ENCODE data around the gene RANGAP1. TPM values are rescaled to one million over a fixed set of nuclear protein-coding genes. Genes with fewer than 3 reads are reported as not detected.

RANGAP1 gene
- total and polyA plus RNA-seq, 3 donors from 2014 or later = 212 to 319 (median 277) TPM

DNA sequence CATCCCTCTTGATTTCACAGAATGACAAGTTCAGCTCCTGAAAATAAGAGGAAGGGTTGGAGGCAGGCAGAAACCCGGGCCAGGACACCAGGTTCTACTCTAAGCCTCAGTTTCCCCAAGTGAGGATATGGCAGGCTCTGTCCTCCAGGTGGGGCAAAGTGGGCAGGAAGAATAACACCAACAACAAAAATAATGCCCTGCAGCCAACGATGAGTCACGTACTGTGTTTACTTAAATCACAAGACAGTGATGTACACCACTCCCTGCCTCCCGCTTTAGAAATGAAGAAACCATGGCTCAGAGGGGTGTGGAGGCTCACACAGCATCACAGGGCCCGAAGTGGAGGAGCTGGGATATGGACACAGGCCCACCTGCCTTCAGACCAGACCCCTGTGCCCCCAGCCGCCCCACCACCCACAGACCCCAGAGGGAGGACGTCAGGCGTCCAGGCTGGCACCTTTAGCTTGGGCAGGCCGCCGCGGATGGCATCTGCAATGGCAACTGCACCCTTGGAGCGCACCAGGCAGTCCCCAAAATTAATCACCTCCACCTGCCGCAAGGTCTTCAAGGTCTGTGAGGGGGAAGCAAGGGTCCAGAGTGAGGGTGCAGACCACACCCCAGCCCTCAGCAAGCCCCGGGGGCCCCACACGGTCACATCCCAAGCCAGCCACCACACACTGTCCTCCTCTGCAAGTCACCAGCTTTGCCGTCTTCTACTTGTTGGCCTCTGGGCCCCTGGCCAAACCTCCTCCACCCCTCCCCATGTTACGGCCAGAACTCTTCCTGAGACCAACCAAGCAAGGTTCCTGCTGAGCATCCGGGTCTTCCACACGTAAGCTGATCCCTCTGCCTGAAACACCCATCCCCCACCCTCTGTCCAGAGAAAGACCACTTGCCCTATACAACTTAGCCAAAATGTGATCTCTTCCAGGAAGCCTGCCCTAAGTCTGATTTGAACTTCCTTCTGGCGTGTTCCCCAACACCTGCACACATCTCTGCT is 29.4 kb downstream of the RANGAP1 start:
- WGBS, 2 donors = 79 to 87% methylated on average over 10 to 20 of the region's 20 CpGs

DNA sequence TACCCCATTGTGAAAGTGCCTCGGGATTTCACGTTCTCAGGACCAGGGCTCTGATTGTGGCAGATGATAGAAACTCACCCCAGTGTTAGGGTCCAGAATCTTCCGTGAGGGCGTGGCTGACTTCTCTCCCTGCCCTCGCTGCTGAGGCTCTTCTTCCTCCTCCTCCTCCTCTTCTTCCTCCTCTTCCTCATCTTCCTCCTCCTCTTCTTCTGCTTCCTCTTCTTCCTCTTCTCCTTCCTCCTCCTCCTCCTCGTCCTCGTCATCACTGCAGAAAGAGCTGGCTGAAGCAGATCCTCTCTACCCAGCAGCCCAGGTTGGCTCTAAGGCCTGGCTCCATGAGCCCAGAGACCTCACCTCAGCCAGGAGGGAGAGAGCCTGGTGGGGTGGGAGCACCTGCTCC is 31.8 kb downstream of the RANGAP1 start:
- TF ChIP-seq POLR2A (IDR thresholded peaks at IDR 0.05) (no peak), CTCF (IDR thresholded peaks at IDR 0.05) (no peak)
- Histone ChIP-seq H3K4me3 (no peak overlapping the region), H3K27ac (no peak overlapping the region), H3K27me3 (no peaks in the 10 kb centered on the region), H3K36me3 (ENCODE audit: low read depth, missing control alignments) (no peaks in the 10 kb centered on the region), H3K4me1 (no peaks in the 10 kb centered on the region), H3K9me3 (no peaks in the 10 kb centered on the region)
- intact Hi-C loops (cut with DNase I; ENCODE audit: low total_unique reads) = no loop called here
- DNase-seq = no peak
- WGBS, 2 donors = 89 to 95% methylated on average over 7 of the region's 7 CpGs

More for the DNA sequence above, 29.4 kb downstream of the RANGAP1 start:
- intact Hi-C loops (cut with DNase I; ENCODE audit: low total_unique reads) = no loop called here
- no peaks in the 10 kb centered on the region for H3K4me1 ChIP-seq
- H3K9me3 ChIP-seq = no peaks in the 10 kb centered on the region
- no peak for DNase-seq
- no peaks in the 10 kb centered on the region for H3K36me3 ChIP-seq (ENCODE audit: low read depth, missing control alignments)
- TF ChIP-seq CTCF (IDR thresholded peaks at IDR 0.05) (no peak), POLR2A (IDR thresholded peaks at IDR 0.05) (no peak)
- no peaks in the 10 kb centered on the region for H3K27me3 ChIP-seq
- H3K4me3 ChIP-seq = no peak overlapping the region
- no peak overlapping the region for H3K27ac ChIP-seq

DNA sequence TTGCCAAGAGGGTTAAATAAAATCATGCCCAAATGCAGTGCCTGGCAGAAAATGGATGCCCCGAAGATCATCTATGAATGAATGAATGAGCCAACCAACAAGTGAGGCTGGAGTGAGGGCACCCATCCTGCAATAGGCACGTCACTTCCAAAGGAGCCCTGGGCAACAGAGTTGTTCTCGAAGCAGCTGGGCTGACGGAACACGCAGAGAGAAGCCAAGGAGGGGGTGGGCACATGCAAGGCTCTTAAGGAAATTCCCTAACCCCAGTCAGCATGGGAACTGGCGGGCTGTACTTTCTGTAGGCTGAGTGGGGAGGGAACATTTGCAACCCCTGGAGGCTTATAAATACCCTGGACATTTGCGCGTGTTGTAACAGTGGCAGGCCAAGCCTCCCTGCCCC is 33.6 kb downstream of the RANGAP1 start:
- intact Hi-C loops (cut with DNase I; ENCODE audit: low total_unique reads) = no loop called here
- Histone ChIP-seq H3K4me3 (no peak overlapping the region), H3K36me3 (ENCODE audit: low read depth, missing control alignments) (no peaks in the 10 kb centered on the region), H3K9me3 (no peaks in the 10 kb centered on the region), H3K27ac (no peak overlapping the region), H3K27me3 (no peaks in the 10 kb centered on the region), H3K4me1 (no peaks in the 10 kb centered on the region)
- no peak for DNase-seq
- WGBS, 2 donors = 86 to 88% methylated on average over 8 of the region's 8 CpGs
- TF ChIP-seq CTCF (IDR thresholded peaks at IDR 0.05) (no peak), POLR2A (IDR thresholded peaks at IDR 0.05) (no peak)

GRCh38 chr22:41250127-41250526 is 35.9 kb downstream of the RANGAP1 start:
- no peak for DNase-seq
- no peak overlapping the region for H3K4me3 ChIP-seq
- no peaks in the 10 kb centered on the region for H3K27me3 ChIP-seq
- no peaks in the 10 kb centered on the region for H3K36me3 ChIP-seq (ENCODE audit: low read depth, missing control alignments)
- no peaks in the 10 kb centered on the region for H3K4me1 ChIP-seq
- H3K27ac ChIP-seq = no peak overlapping the region
- TF ChIP-seq CTCF (IDR thresholded peaks at IDR 0.05) = no peak
- no peak for TF ChIP-seq POLR2A (IDR thresholded peaks at IDR 0.05)
- WGBS, 2 donors = 82 to 97% methylated on average over 12 of the region's 12 CpGs
- intact Hi-C loops (cut with DNase I; ENCODE audit: low total_unique reads) = no loop called here
- H3K9me3 ChIP-seq = no peaks in the 10 kb centered on the region
